ENCODE results near the gene BPGM. TPM values are rescaled to one million over a fixed set of nuclear protein-coding genes. Genes with fewer than 3 reads are reported as not detected.

The BPGM gene
- total RNA-seq, 3 donors from 2014 or later (not counting 1 experiment from before 2014, with no cell fraction given), result 30.0 to 39.1 (median 31.4) TPM

- 46% methylated on average over 3 of the region's 4 CpGs for WGBS (ENCODE audit: insufficient coverage)
- peaks cover 73 to 85% of the 10 kb centered on the region in 2 donors for H3K4me1 Mint-ChIP-seq
- Histone ChIP-seq H3K4me3 (ENCODE audit: low read length) (no peak overlapping the region), H3K27ac (ENCODE audit: low read length) (no peak overlapping the region), H3K4me1 (ENCODE audit: control insufficient read depth, insufficient read depth, low read length) (no peaks in the 10 kb centered on the region), H3K36me3 (ENCODE audit: control insufficient read depth, insufficient read depth, low read length) (no peaks in the 10 kb centered on the region), H3K27me3 (ENCODE audit: control insufficient read depth, insufficient read depth, low read length) (no peaks in the 10 kb centered on the region), H3K9me3 (ENCODE audit: control insufficient read depth, insufficient read depth, low read length) (no peaks in the 10 kb centered on the region)
- DNase-seq (no peak), ATAC-seq (no peak)
- no peak for TF ChIP-seq CTCF (IDR thresholded peaks at IDR 0.05)
- H3K4me3 Mint-ChIP-seq, result no peak overlapping the region
- H3K27ac Mint-ChIP-seq, result peak overlapping the region in 1 of 2 donors; percentile 63
- H3K27me3 Mint-ChIP-seq (ENCODE audit: low read depth in 2 of 2), result no peaks in the 10 kb centered on the region
- intact Hi-C loops (cut with micrococcal nuclease), result no loop called here
- no peaks in the 10 kb centered on the region for H3K36me3 Mint-ChIP-seq
- H3K9me3 Mint-ChIP-seq, result no peaks in the 10 kb centered on the region
These were observed 7.6 kb downstream of the BPGM start for GRCh38 chr7:134654104-134654775.

GRCh38 chr7:134657526-134657925 is 10.9 kb downstream of the BPGM start:
- H3K36me3 ChIP-seq (ENCODE audit: control insufficient read depth, insufficient read depth, low read length), result peaks cover 9% of the 10 kb centered on the region
- no peaks in the 10 kb centered on the region for H3K27me3 ChIP-seq (ENCODE audit: control insufficient read depth, insufficient read depth, low read length)
- no peak overlapping the region for H3K27ac ChIP-seq (ENCODE audit: low read length)
- no peaks in the 10 kb centered on the region for H3K36me3 Mint-ChIP-seq
- DNase-seq, result no peak
- H3K9me3 ChIP-seq (ENCODE audit: control insufficient read depth, insufficient read depth, low read length), result no peaks in the 10 kb centered on the region
- TF ChIP-seq CTCF (IDR thresholded peaks at IDR 0.05), result no peak
- H3K4me1 ChIP-seq (ENCODE audit: control insufficient read depth, insufficient read depth, low read length), result no peaks in the 10 kb centered on the region
- intact Hi-C loops (cut with micrococcal nuclease), result no loop called here
- H3K4me1 Mint-ChIP-seq, result peaks cover 68 to 77% of the 10 kb centered on the region in 2 donors
- WGBS (ENCODE audit: insufficient coverage), result 49% methylated on average over 3 of the region's 5 CpGs
- no peaks in the 10 kb centered on the region for H3K27me3 Mint-ChIP-seq (ENCODE audit: low read depth in 2 of 2)
- ATAC-seq, result no peak
- H3K4me3 ChIP-seq (ENCODE audit: low read length), result no peak overlapping the region
- peak overlapping the region; percentile 35 to 43 for H3K27ac Mint-ChIP-seq
- no peaks in the 10 kb centered on the region for H3K9me3 Mint-ChIP-seq
- no peak overlapping the region for H3K4me3 Mint-ChIP-seq

DNA sequence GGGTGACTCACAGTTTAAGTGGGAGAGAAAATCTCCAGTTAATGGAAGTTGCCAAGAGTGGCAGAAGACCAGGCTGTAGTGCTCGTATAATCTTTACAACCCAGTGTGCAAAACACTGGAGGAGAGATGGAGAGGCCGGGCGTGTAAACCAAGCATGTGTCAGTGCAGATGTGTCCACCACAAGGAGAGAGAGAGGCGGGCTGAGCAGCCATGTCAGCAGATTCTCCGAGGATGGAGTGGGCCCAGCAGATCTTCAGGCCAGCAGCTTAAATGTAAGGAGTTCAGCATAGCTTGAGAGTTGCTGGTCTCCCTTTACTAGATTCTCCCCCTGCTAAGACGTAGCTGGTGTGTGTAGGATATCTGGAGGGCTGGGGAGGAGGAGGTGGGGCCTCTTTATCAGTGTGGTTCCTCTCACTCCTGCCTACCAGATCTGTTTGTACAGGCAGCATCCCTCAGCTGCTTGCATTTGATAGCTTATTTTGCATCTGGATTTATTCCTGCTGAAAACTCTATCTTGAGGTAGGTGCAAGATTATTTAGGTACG is 13.7 kb downstream of the BPGM start:
- peaks cover 63 to 72% of the 10 kb centered on the region in 2 donors for H3K4me1 Mint-ChIP-seq
- Histone ChIP-seq H3K36me3 (ENCODE audit: control insufficient read depth, insufficient read depth, low read length) (peaks cover 16% of the 10 kb centered on the region), H3K4me3 (ENCODE audit: low read length) (no peak overlapping the region), H3K27ac (ENCODE audit: low read length) (no peak overlapping the region), H3K27me3 (ENCODE audit: control insufficient read depth, insufficient read depth, low read length) (no peaks in the 10 kb centered on the region), H3K4me1 (ENCODE audit: control insufficient read depth, insufficient read depth, low read length) (no peaks in the 10 kb centered on the region), H3K9me3 (ENCODE audit: control insufficient read depth, insufficient read depth, low read length) (no peaks in the 10 kb centered on the region)
- intact Hi-C loops (cut with micrococcal nuclease), result no loop called here
- H3K4me3 Mint-ChIP-seq, result no peak overlapping the region
- DNase-seq, result no peak
- no peaks in the 10 kb centered on the region for H3K27me3 Mint-ChIP-seq (ENCODE audit: low read depth in 2 of 2)
- H3K27ac Mint-ChIP-seq, result no peak overlapping the region
- peak in 1 of 3 donors; percentile 34 for ATAC-seq
- peaks cover 0 to 5% of the 10 kb centered on the region in 2 donors for H3K9me3 Mint-ChIP-seq
- 92% methylated on average over 6 of the region's 7 CpGs for WGBS (ENCODE audit: insufficient coverage)
- no peak for TF ChIP-seq CTCF (IDR thresholded peaks at IDR 0.05)
- peaks cover 17% of the 10 kb centered on the region for H3K36me3 Mint-ChIP-seq

All from natural killer cell (primary cell).